Neutrophil (primary cell): ENCODE results near the gene ERMAP.
"Not testable (repeated sequence)": the region's sequence is repeated elsewhere in the genome, so short reads cannot be mapped to it uniquely, and the experiment has no call there.

Source experiments
- H3K27ac ChIP-seq: fragments of 200-600 bp; sonication (generic); 2 replicates; pipeline ENCODE4 v1.5.1; 2016; ENCODE audit warnings: mild to moderate bottlenecking, moderate library complexity
- H3K27me3 ChIP-seq: fragments of 200-600 bp; sonication (generic); 2 replicates; pipeline ENCODE4 v1.6.0; 2016; ENCODE audit warnings: mild to moderate bottlenecking
- H3K36me3 ChIP-seq: fragments of 200-600 bp; sonication (generic); 2 replicates; pipeline ENCODE4 v1.5.1; 2017
- H3K4me1 ChIP-seq, 2 experiments: fragments of 200-600 bp in 1 of 2; sonication (generic) in 1 of 2; 1 replicate in 1 of 2; 2 replicates in 1 of 2; pipeline versions ENCODE4 v1.5.1 to v1.6.1; 2013 to 2016; ENCODE audit warnings: low read depth in 1 of 2, low read length in 1 of 2, mild to moderate bottlenecking in 1 of 2, moderate library complexity in 1 of 2; ENCODE audit not compliant: control insufficient read depth in 1 of 2, insufficient read depth in 1 of 2
- H3K4me3 ChIP-seq, 2 experiments: fragments of 200-600 bp in 1 of 2; sonication (generic) in 1 of 2; 1 replicate in 1 of 2; 2 replicates in 1 of 2; pipeline ENCODE4 v1.5.1; 2013 to 2016; ENCODE audit warnings: low read depth in 1 of 2, low read length in 1 of 2, mild to moderate bottlenecking in 1 of 2, moderate library complexity in 1 of 2
- H3K9me3 ChIP-seq: fragments of 200-600 bp; sonication (generic); 2 replicates; pipeline ENCODE4 v1.5.1; 2016
- CTCF ChIP-seq: fragments of 200-600 bp; sonication (generic); IDR thresholded peaks from 2 replicates; pipeline ENCODE4 v1.5.1; 2016; ENCODE audit warnings: antibody characterized with exemption

ERMAP gene

GRCh38 chr1:42807056-42807668 is 9.8 kb upstream of the ERMAP start:
- Histone ChIP-seq H3K4me1 (no peaks in the 10 kb centered on the region), H3K9me3 (no peaks in the 10 kb centered on the region), H3K36me3 (peaks cover 39% of the 10 kb centered on the region), H3K27me3 (no peaks in the 10 kb centered on the region), H3K27ac (no peak overlapping the region), H3K4me3 (no peak overlapping the region)
- no peak for TF ChIP-seq CTCF

GRCh38 chr1:42814815-42815214 is 2.1 kb upstream of the ERMAP start:
- not testable (repeated sequence) for H3K27me3 ChIP-seq, H3K27ac ChIP-seq, H3K4me3 ChIP-seq, H3K9me3 ChIP-seq
- peaks cover 17% of the 10 kb centered on the region for H3K36me3 ChIP-seq
- H3K4me1 ChIP-seq: peaks cover 21 to 27% of the 10 kb centered on the region in 2 experiments

- H3K9me3 ChIP-seq: no peaks in the 10 kb centered on the region
- H3K27me3 ChIP-seq: no peaks in the 10 kb centered on the region
- H3K4me1 ChIP-seq: peaks cover 21 to 27% of the 10 kb centered on the region in 2 experiments
- TF ChIP-seq CTCF: no peak
- peak overlapping the region; percentile 98 for H3K27ac ChIP-seq
- peak overlapping the region; percentile 75 to 91 for H3K4me3 ChIP-seq
- H3K36me3 ChIP-seq: peaks cover 10% of the 10 kb centered on the region
These were observed 859 bp upstream of the ERMAP start for GRCh38 chr1:42815941-42816584.

- peak overlapping the region; percentile 98 for H3K27ac ChIP-seq
These were observed 482 bp downstream of the ERMAP start for GRCh38 chr1:42817440-42817767.

GRCh38 chr1:42817976-42818375 is 1.1 kb downstream of the ERMAP start:
- H3K4me1 ChIP-seq: peaks cover 21 to 27% of the 10 kb centered on the region in 2 experiments
- peaks cover 5% of the 10 kb centered on the region for H3K36me3 ChIP-seq
- no peaks in the 10 kb centered on the region for H3K9me3 ChIP-seq
- no peak overlapping the region for H3K27ac ChIP-seq
- no peak for TF ChIP-seq CTCF
- peak overlapping the region; percentile 75 to 91 for H3K4me3 ChIP-seq
- H3K27me3 ChIP-seq: no peaks in the 10 kb centered on the region

More at GRCh38 chr1:42817440-42817767, 482 bp downstream of the ERMAP start:
- TF ChIP-seq CTCF: no peak
- Histone ChIP-seq H3K4me3 (peak overlapping the region; percentile 75 to 91), H3K4me1 (peaks cover 21 to 27% of the 10 kb centered on the region in 2 experiments), H3K27me3 (no peaks in the 10 kb centered on the region), H3K36me3 (peaks cover 5% of the 10 kb centered on the region), H3K9me3 (no peaks in the 10 kb centered on the region)

GRCh38 chr1:42820813-42821212 is 3.9 kb downstream of the ERMAP start:
- Histone ChIP-seq H3K9me3 (no peaks in the 10 kb centered on the region), H3K36me3 (peaks cover 6% of the 10 kb centered on the region), H3K27me3 (no peaks in the 10 kb centered on the region), H3K4me1 (peaks cover 18 to 22% of the 10 kb centered on the region in 2 experiments), H3K4me3 (no peak overlapping the region), H3K27ac (no peak overlapping the region)
- TF ChIP-seq CTCF: no peak
